IPS-18c (cell line): ENCODE data around the gene ABL2.
"Not testable (repeated sequence)": the region's sequence is repeated elsewhere in the genome, so short reads cannot be mapped to it uniquely, and the experiment has no call there.

Experiments
- H3K4me3 ChIP-seq: 2 replicates; pipeline ENCODE4 v1.7.0; 2013; ENCODE audit warnings: low read depth, mild to moderate bottlenecking, low read length, moderate library complexity; ENCODE audit not compliant: insufficient read depth
- H3K9me3 ChIP-seq: one replicate; pipeline ENCODE4 v1.6.1; 2013; ENCODE audit warnings: mild to moderate bottlenecking, low read length, moderate library complexity; ENCODE audit not compliant: control insufficient read depth, insufficient read depth

The ABL2 gene

GRCh38 chr1:179153217-179153616 lies 76.3 kb downstream of the ABL2 start:
- no peaks in the 10 kb centered on the region for H3K9me3 ChIP-seq
- no peak overlapping the region for H3K4me3 ChIP-seq

GRCh38 chr1:179151908-179152682 lies 77.4 kb downstream of the ABL2 start:
- Histone ChIP-seq H3K9me3 (no peaks in the 10 kb centered on the region), H3K4me3 (no peak overlapping the region)

DNA sequence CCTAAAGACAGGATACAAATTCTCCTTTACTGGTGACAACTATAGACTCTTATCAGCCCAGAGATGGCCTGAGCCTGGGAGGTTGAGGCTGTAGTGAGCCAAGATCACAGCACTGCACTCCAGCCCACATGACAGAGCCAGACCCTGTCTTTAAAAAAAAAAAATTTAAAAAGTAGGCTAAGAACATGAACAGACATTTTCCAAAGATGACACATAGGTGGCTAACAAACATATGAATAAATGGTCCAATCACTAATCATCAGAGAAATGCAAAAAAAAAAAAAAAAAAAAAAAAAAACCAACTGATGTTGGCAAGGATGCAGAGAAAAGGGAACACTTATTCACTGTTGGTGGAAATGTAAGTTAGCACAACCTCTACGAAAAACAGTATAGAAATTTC lies 82.6 kb downstream of the ABL2 start:
- Histone ChIP-seq H3K4me3 (no peak overlapping the region), H3K9me3 (no peaks in the 10 kb centered on the region)

- H3K4me3 ChIP-seq: no peak overlapping the region
- no peaks in the 10 kb centered on the region for H3K9me3 ChIP-seq
Measured at GRCh38 chr1:179146476-179146875, 83.0 kb downstream of the ABL2 start.

DNA sequence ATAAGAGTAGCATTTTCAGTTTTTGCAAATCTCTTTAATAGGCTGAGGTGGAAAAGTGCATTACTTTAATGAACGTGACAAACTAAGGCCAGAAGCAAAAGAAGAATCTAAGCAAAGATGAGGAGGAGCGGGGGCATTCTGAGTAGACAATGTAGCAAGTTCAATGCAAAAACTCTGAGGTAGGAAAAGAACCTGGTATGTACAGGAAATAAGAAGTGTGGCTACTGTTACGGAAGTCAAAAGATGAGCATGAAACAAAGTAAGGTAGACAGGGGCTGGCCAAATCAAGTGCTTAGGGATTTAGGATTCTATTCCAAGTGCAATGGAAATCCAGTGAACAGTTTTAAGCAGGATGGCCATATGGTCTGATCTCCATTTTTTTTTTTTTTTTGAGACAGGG lies 84.0 kb downstream of the ABL2 start:
- Histone ChIP-seq H3K9me3 (no peaks in the 10 kb centered on the region), H3K4me3 (no peak overlapping the region)

GRCh38 chr1:179144626-179145025 lies 84.9 kb downstream of the ABL2 start:
- Histone ChIP-seq H3K4me3 (no peak overlapping the region), H3K9me3 (no peaks in the 10 kb centered on the region)

DNA sequence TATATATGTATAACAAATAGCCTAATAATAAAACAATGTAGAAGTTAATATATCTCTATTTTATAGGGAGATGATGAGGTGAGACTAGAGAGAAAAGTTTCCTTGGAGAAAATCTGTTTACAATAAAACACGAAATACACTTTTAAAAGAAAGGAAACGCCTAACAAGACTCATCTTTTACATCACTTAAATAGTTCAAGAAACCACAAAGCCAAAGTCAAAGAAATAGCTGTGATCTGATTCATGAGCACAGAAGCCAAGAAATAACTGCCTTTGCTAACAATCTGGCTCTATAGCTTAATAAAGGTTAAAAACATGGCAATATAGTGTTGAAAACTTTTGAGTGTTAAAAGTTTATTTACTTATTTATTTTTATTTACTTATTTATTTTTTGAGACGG lies 86.2 kb downstream of the ABL2 start:
- H3K4me3 ChIP-seq: no peak overlapping the region
- H3K9me3 ChIP-seq: no peaks in the 10 kb centered on the region

GRCh38 chr1:179142889-179143299 lies 86.6 kb downstream of the ABL2 start:
- no peaks in the 10 kb centered on the region for H3K9me3 ChIP-seq
- H3K4me3 ChIP-seq: no peak overlapping the region

- Histone ChIP-seq H3K9me3 (no peaks in the 10 kb centered on the region), H3K4me3 (no peak overlapping the region)
Measured at GRCh38 chr1:179141592-179142251, 87.8 kb downstream of the ABL2 start.

- H3K9me3 ChIP-seq, H3K4me3 ChIP-seq: not testable (repeated sequence)
Measured at GRCh38 chr1:179138755-179139154, 90.7 kb downstream of the ABL2 start.

- Histone ChIP-seq H3K4me3 (no peak overlapping the region), H3K9me3 (no peaks in the 10 kb centered on the region)
Measured at GRCh38 chr1:179137617-179138255, 91.7 kb downstream of the ABL2 start.

DNA sequence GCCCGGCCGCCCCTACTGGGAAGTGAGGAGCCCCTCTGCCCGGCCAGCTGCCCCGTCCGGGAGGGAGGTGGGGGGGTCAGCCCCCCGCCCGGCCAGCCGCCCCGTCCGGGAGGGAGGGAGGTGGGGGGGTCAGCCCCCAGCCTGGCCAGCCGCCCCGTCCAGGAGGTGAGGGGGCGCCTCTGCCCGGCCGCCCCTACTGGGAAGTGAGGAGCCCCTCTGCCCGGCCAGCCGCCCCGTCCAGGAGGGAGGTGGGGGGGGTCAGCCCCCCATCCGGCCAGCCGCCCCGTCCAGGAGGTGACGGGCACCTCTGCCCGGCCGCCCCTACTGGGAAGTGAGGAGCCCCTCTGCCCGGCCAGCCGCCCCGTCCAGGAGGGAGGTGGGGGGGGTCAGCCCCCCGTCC lies 93.8 kb downstream of the ABL2 start:
- H3K4me3 ChIP-seq, H3K9me3 ChIP-seq: not testable (repeated sequence)

GRCh38 chr1:179135168-179135567 lies 94.3 kb downstream of the ABL2 start:
- not testable (repeated sequence) for H3K4me3 ChIP-seq, H3K9me3 ChIP-seq

GRCh38 chr1:179129702-179130473 lies 99.6 kb downstream of the ABL2 start:
- no peak overlapping the region for H3K4me3 ChIP-seq
- H3K9me3 ChIP-seq: no peaks in the 10 kb centered on the region

DNA sequence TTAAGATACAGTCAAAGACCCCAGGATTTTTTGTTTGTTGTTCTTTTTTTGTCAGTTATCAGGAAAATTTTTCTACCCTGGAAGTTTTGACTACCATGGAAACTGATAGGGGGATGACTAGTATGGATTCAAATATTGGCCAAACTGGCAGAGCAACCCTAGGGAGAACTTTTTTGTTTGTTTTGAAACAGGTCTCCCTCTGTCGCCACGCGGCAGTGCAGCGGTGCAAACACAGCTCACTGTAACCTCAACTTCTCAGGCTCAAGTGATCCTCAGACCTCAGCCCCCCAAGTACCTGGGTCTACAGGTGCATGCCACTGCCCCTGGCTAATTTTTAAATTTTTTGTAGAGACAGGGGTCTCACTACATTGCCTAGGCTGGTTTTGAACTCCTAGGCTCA lies 101.0 kb downstream of the ABL2 start:
- Histone ChIP-seq H3K4me3 (no peak overlapping the region), H3K9me3 (no peaks in the 10 kb centered on the region)

- Histone ChIP-seq H3K9me3 (no peaks in the 10 kb centered on the region), H3K4me3 (no peak overlapping the region)
Measured at GRCh38 chr1:179127163-179127895, 102.1 kb downstream of the ABL2 start.
